Breast epithelium (tissue), 3 donors: ENCODE measurements around the gene SMIM31.

Experiments
- POLR2A ChIP-seq: fragments of 450-650 bp; IDR thresholded peaks from one replicate; pipeline ENCODE4 v1.6.1; 2016; ENCODE audit warnings: antibody characterized with exemption, mild to moderate bottlenecking, moderate library complexity
- POLR2AphosphoS5 ChIP-seq, 3 donors: sonication (generic); formaldehyde crosslinking; IDR thresholded peaks; one replicate each; pipeline ENCODE4 v1.6.1; 2017; ENCODE audit warnings: antibody characterized with exemption in 3 of 3
- TF ChIP-seq, protein P1 (sequence below), 3 donors: fragments of 450-650 bp; IDR thresholded peaks; one replicate each; pipeline ENCODE4 v1.5.1; 2016 to 2017; ENCODE audit warnings: antibody characterized with exemption in 3 of 3, mild to moderate bottlenecking in 3 of 3, moderate library complexity in 3 of 3

GRCh38 chr4:164790249-164790648, 36.3 kb downstream of the SMIM31 start:
- no peak for TF ChIP-seq POLR2A
- TF ChIP-seq, protein P1, sequence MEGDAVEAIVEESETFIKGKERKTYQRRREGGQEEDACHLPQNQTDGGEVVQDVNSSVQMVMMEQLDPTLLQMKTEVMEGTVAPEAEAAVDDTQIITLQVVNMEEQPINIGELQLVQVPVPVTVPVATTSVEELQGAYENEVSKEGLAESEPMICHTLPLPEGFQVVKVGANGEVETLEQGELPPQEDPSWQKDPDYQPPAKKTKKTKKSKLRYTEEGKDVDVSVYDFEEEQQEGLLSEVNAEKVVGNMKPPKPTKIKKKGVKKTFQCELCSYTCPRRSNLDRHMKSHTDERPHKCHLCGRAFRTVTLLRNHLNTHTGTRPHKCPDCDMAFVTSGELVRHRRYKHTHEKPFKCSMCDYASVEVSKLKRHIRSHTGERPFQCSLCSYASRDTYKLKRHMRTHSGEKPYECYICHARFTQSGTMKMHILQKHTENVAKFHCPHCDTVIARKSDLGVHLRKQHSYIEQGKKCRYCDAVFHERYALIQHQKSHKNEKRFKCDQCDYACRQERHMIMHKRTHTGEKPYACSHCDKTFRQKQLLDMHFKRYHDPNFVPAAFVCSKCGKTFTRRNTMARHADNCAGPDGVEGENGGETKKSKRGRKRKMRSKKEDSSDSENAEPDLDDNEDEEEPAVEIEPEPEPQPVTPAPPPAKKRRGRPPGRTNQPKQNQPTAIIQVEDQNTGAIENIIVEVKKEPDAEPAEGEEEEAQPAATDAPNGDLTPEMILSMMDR (IDR thresholded peaks at IDR 0.05): no peak
- no peak for TF ChIP-seq POLR2AphosphoS5 (IDR thresholded peaks at IDR 0.05)
